WTC11 (cell line): ENCODE results near the gene RIF1. TPM values are rescaled to one million over a fixed set of nuclear protein-coding genes. Genes with fewer than 3 reads are reported as not detected.

Experiments
- ATAC-seq: fragments of 200-7000 bp; cut with Tn5 transposase; 2 replicates; pipeline ENCODE4 v1.10.0; 2021; ENCODE audit warnings: mild to moderate bottlenecking, moderate library complexity
- CTCF ChIA-PET: fragments of 300-600 bp; sonication (Branson Sonifier 250); formaldehyde crosslinking; loops from one replicate; lab custom pipeline; 2021; ENCODE audit warnings: antibody characterized with exemption; lab: Charles Lee
- POLR2A ChIA-PET: fragments of 350-600 bp; sonication (Branson Sonifier 250); formaldehyde crosslinking; loops from one replicate; lab custom pipeline; 2021; ENCODE audit warnings: antibody characterized with exemption; lab: Charles Lee
- DNase-seq: peaks from one replicate; pipeline ENCODE4 v3.0.0; 2021; ENCODE audit warnings: low spot score
- H3K27ac Mint-ChIP-seq: 2 replicates; pipeline ENCODE4 v1.8.0; 2021; ENCODE audit warnings: mixed read lengths
- H3K27me3 Mint-ChIP-seq: 2 replicates; pipeline ENCODE4 v1.8.0; 2021; ENCODE audit warnings: low read depth, mild to moderate bottlenecking, moderate library complexity, mixed read lengths
- H3K36me3 Mint-ChIP-seq: 2 replicates; pipeline ENCODE4 v1.8.0; 2021; ENCODE audit warnings: mixed read lengths
- H3K4me1 Mint-ChIP-seq: 2 replicates; pipeline ENCODE4 v1.8.0; 2022; ENCODE audit warnings: mixed read lengths
- H3K4me3 Mint-ChIP-seq: 2 replicates; pipeline ENCODE4 v1.8.0; 2021; ENCODE audit warnings: mild to moderate bottlenecking, moderate library complexity, mixed read lengths
- H3K9me3 Mint-ChIP-seq: 2 replicates; pipeline ENCODE4 v1.8.0; 2021; ENCODE audit warnings: mixed read lengths
- ARID4B ChIP-seq: sonication (generic); formaldehyde crosslinking; IDR thresholded peaks from 2 replicates; pipeline ENCODE4 v1.8.0; 2023; ENCODE audit warnings: missing genetic modification reagents, mild to moderate bottlenecking, borderline replicate concordance
- E2F4 ChIP-seq: sonication (generic); formaldehyde crosslinking; IDR thresholded peaks from 2 replicates; pipeline ENCODE4 v1.8.1; 2022; ENCODE audit warnings: low read depth, mild to moderate bottlenecking, moderate library complexity, missing genetic modification reagents, borderline replicate concordance
- EMX1 ChIP-seq: fragments of 250-450 bp; sonication (Bioruptor Pico); IDR thresholded peaks from 2 replicates; pipeline ENCODE4 v1.8.0; 2021; ENCODE audit warnings: mild to moderate bottlenecking
- FOXK1 ChIP-seq: sonication (generic); formaldehyde crosslinking; IDR thresholded peaks from 2 replicates; pipeline ENCODE4 v1.8.0; 2022; ENCODE audit warnings: mild to moderate bottlenecking, moderate library complexity, missing genetic modification reagents
- FOXP4 ChIP-seq: sonication (generic); formaldehyde crosslinking; IDR thresholded peaks from 2 replicates; pipeline ENCODE4 v1.8.0; 2022; ENCODE audit warnings: mild to moderate bottlenecking, missing genetic modification reagents
- HMGA2 ChIP-seq: fragments of 250-450 bp; sonication (Bioruptor Pico); IDR thresholded peaks from 2 replicates; pipeline ENCODE4 v1.4.0; 2021; ENCODE audit warnings: mild to moderate bottlenecking, moderate library complexity
- HMGXB4 ChIP-seq: sonication (generic); formaldehyde crosslinking; IDR thresholded peaks from 2 replicates; pipeline ENCODE4 v1.8.1; 2023; ENCODE audit warnings: mild to moderate bottlenecking, moderate library complexity, missing genetic modification reagents
- IRF1 ChIP-seq: sonication (generic); formaldehyde crosslinking; IDR thresholded peaks from 2 replicates; pipeline ENCODE4 v1.8.0; 2023; ENCODE audit warnings: missing genetic modification reagents
- JUN ChIP-seq: sonication (generic); formaldehyde crosslinking; IDR thresholded peaks from 2 replicates; pipeline ENCODE4 v1.8.0; 2023; ENCODE audit warnings: mild to moderate bottlenecking, missing genetic modification reagents
- NFATC4 ChIP-seq: fragments of 250-450 bp; sonication (Bioruptor Pico); IDR thresholded peaks from 2 replicates; pipeline ENCODE4 v1.9.0; 2021; ENCODE audit warnings: mild to moderate bottlenecking
- NFE2L1 ChIP-seq: sonication (generic); formaldehyde crosslinking; IDR thresholded peaks from 2 replicates; pipeline ENCODE4 v1.8.1; 2023; ENCODE audit warnings: missing genetic modification reagents
- NR3C1 ChIP-seq: sonication (generic); formaldehyde crosslinking; conservative IDR thresholded peaks from 2 replicates; pipeline ENCODE4 v1.8.1; 2023; ENCODE audit warnings: low read depth, mild to moderate bottlenecking, missing genetic modification reagents
- PRRX2 ChIP-seq: fragments of 250-450 bp; sonication (Bioruptor Pico); IDR thresholded peaks from 2 replicates; pipeline ENCODE4 v1.8.0; 2021; ENCODE audit warnings: mild to moderate bottlenecking
- RELA ChIP-seq: sonication (generic); formaldehyde crosslinking; IDR thresholded peaks from 2 replicates; pipeline ENCODE4 v1.8.1; 2022; ENCODE audit warnings: missing genetic modification reagents, mild to moderate bottlenecking, borderline replicate concordance
- SMAD4 ChIP-seq: sonication (generic); formaldehyde crosslinking; IDR thresholded peaks from 2 replicates; pipeline ENCODE4 v1.8.0; 2022; ENCODE audit warnings: mild to moderate bottlenecking, missing genetic modification reagents
- SP1 ChIP-seq: sonication (generic); formaldehyde crosslinking; conservative IDR thresholded peaks from 2 replicates; pipeline ENCODE4 v1.8.1; 2022; ENCODE audit warnings: missing genetic modification reagents
- ZNF317 ChIP-seq: sonication (generic); formaldehyde crosslinking; IDR thresholded peaks from 2 replicates; pipeline ENCODE4 v1.8.1; 2023; ENCODE audit warnings: low read depth, mild to moderate bottlenecking, moderate library complexity, missing genetic modification reagents, borderline replicate concordance
- ZNF416 ChIP-seq: fragments of 250-450 bp; sonication (Bioruptor Pico); IDR thresholded peaks from 2 replicates; pipeline ENCODE4 v1.9.0; 2021; ENCODE audit warnings: mild to moderate bottlenecking, inconsistent platforms
- ZNF671 ChIP-seq: fragments of 250-450 bp; sonication (Bioruptor Pico); IDR thresholded peaks from 2 replicates; pipeline ENCODE4 v1.8.0; 2021; ENCODE audit warnings: mild to moderate bottlenecking
- ZSCAN18 ChIP-seq: fragments of 250-450 bp; sonication (Bioruptor Pico); IDR thresholded peaks from 2 replicates; pipeline ENCODE4 v2.1.2; 2022; ENCODE audit warnings: mild to moderate bottlenecking, moderate library complexity
- total RNA-seq: library from RNA; stranded (reverse); gene quantifications from 3 replicates; pipeline ENCODE4 v1.2.3, GENCODE V29; 2021

RIF1 gene
- total RNA-seq, 1 experiment from 2014 or later, result 96.9 TPM

- TF ChIP-seq EMX1 (CRISPR knock-in tag) (no peak), NR3C1 (CRISPR knock-in tag) (no peak), ARID4B (no peak), PRRX2 (CRISPR knock-in tag) (no peak), RELA (CRISPR knock-in tag) (no peak), FOXK1 (no peak), SP1 (CRISPR knock-in tag) (no peak)
These were observed 72.0 kb downstream of the RIF1 start (continued) for GRCh38 chr2:151481744-151482143.

GRCh38 chr2:151482171-151482725 is 72.5 kb downstream of the RIF1 start:
- H3K27me3 Mint-ChIP-seq, result no peaks in the 10 kb centered on the region

GRCh38 chr2:151483546-151483945 is 73.8 kb downstream of the RIF1 start:
- TF ChIP-seq ZNF317 (no peak), ZNF671 (0 out of 2 replicates have a peak, but pooled peaks have one; percentile 37), NFATC4 (0 out of 2 replicates have a peak, but pooled peaks have one; percentile 5)
- Mint-ChIP-seq H3K4me3 (no peak overlapping the region), H3K27ac (no peak overlapping the region), H3K9me3 (no peaks in the 10 kb centered on the region), H3K27me3 (no peaks in the 10 kb centered on the region), H3K36me3 (peaks cover 32% of the 10 kb centered on the region), H3K4me1 (peaks cover 2% of the 10 kb centered on the region; the same call in 1 of the 2 replicates)
- CTCF ChIA-PET, result interaction anchor here (0.9 kb wide), 1 partner anchor 542 kb away, joined by 3 read pairs; no protein-coding TSS in a partner anchor
- no peak for ATAC-seq
- DNase-seq, result no peak
- POLR2A ChIA-PET, result no interaction called here

More at GRCh38 chr2:151482171-151482725, 72.5 kb downstream of the RIF1 start:
- no peaks in the 10 kb centered on the region for H3K9me3 Mint-ChIP-seq
- no peak for TF ChIP-seq NFE2L1 (CRISPR knock-in tag)
- TF ChIP-seq ZNF671, result peak; percentile 24; the same call in 1 of the 2 replicates
- no peak for ATAC-seq
- H3K4me1 Mint-ChIP-seq, result peaks cover 5% of the 10 kb centered on the region; the same call in 1 of the 2 replicates
- no peak overlapping the region for H3K27ac Mint-ChIP-seq
- no peak overlapping the region for H3K4me3 Mint-ChIP-seq
- CTCF ChIA-PET, result no interaction called here
- peaks cover 35% of the 10 kb centered on the region for H3K36me3 Mint-ChIP-seq
- POLR2A ChIA-PET, result no interaction called here
- DNase-seq, result no peak

GRCh38 chr2:151484100-151484499 is 74.4 kb downstream of the RIF1 start:
- Mint-ChIP-seq H3K4me3 (no peak overlapping the region), H3K27ac (no peak overlapping the region), H3K36me3 (peaks cover 31% of the 10 kb centered on the region), H3K4me1 (no peaks in the 10 kb centered on the region), H3K27me3 (no peaks in the 10 kb centered on the region), H3K9me3 (no peaks in the 10 kb centered on the region)
- ATAC-seq (no peak), DNase-seq (no peak)
- CTCF ChIA-PET, result interaction anchor here (0.9 kb wide), 1 partner anchor 542 kb away, joined by 3 read pairs; no protein-coding TSS in a partner anchor
- POLR2A ChIA-PET, result no interaction called here
- no peak for TF ChIP-seq JUN (CRISPR knock-in tag)
- TF ChIP-seq SMAD4, result no peak
- no peak for TF ChIP-seq E2F4 (CRISPR knock-in tag)
- no peak for TF ChIP-seq FOXP4 (CRISPR knock-in tag)
- TF ChIP-seq FOXK1, result no peak
- TF ChIP-seq ZSCAN18 (CRISPR knock-in tag), result no peak
- TF ChIP-seq HMGXB4 (CRISPR knock-in tag), result no peak
- no peak for TF ChIP-seq ZNF416 (CRISPR knock-in tag)
- no peak for TF ChIP-seq HMGA2
- no peak for TF ChIP-seq IRF1
